K562 (cell line): ENCODE results near the gene PPP3CA. TPM values are rescaled to one million over a fixed set of nuclear protein-coding genes. Genes with fewer than 3 reads are reported as not detected.

Experiments
- ATAC-seq: fragments of 200-7000 bp; cut with Tn5 transposase; 3 replicates; pipeline ENCODE4 v1.9.1; 2020; ENCODE audit warnings: moderate library complexity
- BruUV-seq: library from RNA; stranded (reverse); fragments of 400-500 nt; replicated peaks from 2 replicates; lab custom pipeline; 2021; lab: Mats Ljungman, UMichigan
- CTCF ChIA-PET: fragments of 300-600 bp; formaldehyde crosslinking; extraction: SDS; loops from one replicate; lab custom pipeline; 2021; ENCODE audit warnings: low intra/inter-chr PET ratio; lab: Yijun Ruan, JAX
- POLR2A ChIA-PET: fragments of 300-600, 350-650 bp; sonication (Branson Sonifier 250); formaldehyde crosslinking; extraction: SDS; loops from one replicate; lab custom pipeline; 2021; ENCODE audit warnings: antibody characterized with exemption, inconsistent platforms; lab: Yijun Ruan, JAX
- DNase-seq, 4 experiments: peaks; one replicate each; pipeline versions ENCODE4 v3.0.0 to v3.0.0-alpha.2; 2011 to 2018; ENCODE audit warnings: low spot score in 3 of 4, mixed read lengths in 3 of 4; ENCODE audit errors: extremely low read depth in 1 of 4
- FAIRE-seq: peaks from 2 replicates; lab custom pipeline; 2011; peaks lifted over from hg19 to GRCh38; lab: Jason Lieb, UNC
- H2AFZ ChIP-seq: 2 replicates; pipeline ENCODE4 v1.6.0; 2011; ENCODE audit warnings: low read depth, low read length, control low read depth, inconsistent platforms
- H3K27ac ChIP-seq: fragments of 200-600 bp; 3 replicates; pipeline ENCODE4 v1.8.0; 2011; ENCODE audit warnings: low read depth, mild to moderate bottlenecking, control low read depth, inconsistent platforms, low read length, moderate library complexity, mixed read lengths; ENCODE audit errors: extremely low read depth
- H3K27me3 ChIP-seq, 2 experiments: fragments of 300-600 bp in 1 of 2; 2 replicates in 1 of 2; 3 replicates in 1 of 2; pipeline versions ENCODE4 v1.6.0 to v1.8.0; 2011; ENCODE audit warnings: inconsistent platforms in 2 of 2, low read length in 2 of 2, mild to moderate bottlenecking in 1 of 2, mixed read lengths in 1 of 2, moderate library complexity in 1 of 2; ENCODE audit not compliant: control insufficient read depth in 2 of 2, insufficient read depth in 2 of 2
- H3K36me3 ChIP-seq: fragments of 300-600 bp; 3 replicates; pipeline ENCODE4 v1.8.0; 2011; ENCODE audit warnings: mild to moderate bottlenecking, low read length, inconsistent platforms; ENCODE audit not compliant: control insufficient read depth, insufficient read depth
- H3K4me1 ChIP-seq, 2 experiments: fragments of 200-600 bp in 1 of 2; replicated peaks in 1 of 2; 2 replicates in 1 of 2; 3 replicates in 1 of 2; pipeline versions ENCODE4 v1.5.1 to v1.8.0; 2011; ENCODE audit warnings: inconsistent platforms in 2 of 2, low read length in 2 of 2, mild to moderate bottlenecking in 1 of 2, mixed read lengths in 1 of 2, moderate library complexity in 1 of 2; ENCODE audit not compliant: control insufficient read depth in 2 of 2, insufficient read depth in 2 of 2
- H3K4me2 ChIP-seq: 2 replicates; pipeline ENCODE4 v1.6.1; 2011; ENCODE audit warnings: low read length, control low read depth, inconsistent platforms, mixed read lengths; ENCODE audit not compliant: insufficient read depth
- H3K4me3 ChIP-seq: fragments of 200-600 bp; sonication (generic), shearing (Covaris generic); 2 replicates; pipeline ENCODE4 v1.5.1; 2016; ENCODE audit warnings: control low read depth, inconsistent platforms
- H3K79me2 ChIP-seq: fragments of 200-600 bp; 3 replicates; pipeline ENCODE4 v1.8.0; 2011; ENCODE audit warnings: low read length, inconsistent platforms; ENCODE audit not compliant: control insufficient read depth, insufficient read depth
- H3K9ac ChIP-seq, 2 experiments: 2 replicates each; pipeline versions ENCODE4 v1.6.0 to v1.6.1; 2011; ENCODE audit warnings: low read depth in 2 of 2, low read length in 2 of 2, control low read depth in 1 of 2, inconsistent platforms in 1 of 2, mild to moderate bottlenecking in 1 of 2, mixed read lengths in 1 of 2; ENCODE audit not compliant: insufficient read depth in 1 of 2
- H3K9me1 ChIP-seq: one replicate; pipeline ENCODE4 v1.6.0; 2011; ENCODE audit warnings: inconsistent platforms, mild to moderate bottlenecking, low read length, moderate library complexity; ENCODE audit not compliant: control insufficient read depth, insufficient read depth
- H3K9me3 ChIP-seq: replicated peaks from 2 replicates; pipeline ENCODE4 v1.5.1; 2011; ENCODE audit warnings: low read depth, low read length, inconsistent platforms; ENCODE audit not compliant: control insufficient read depth, insufficient read depth
- H4K20me1 ChIP-seq: replicated peaks from 2 replicates; pipeline ENCODE4 v1.6.1; 2011; ENCODE audit warnings: low read length, inconsistent platforms, mixed read lengths; ENCODE audit not compliant: control insufficient read depth, insufficient read depth
- ATF1 ChIP-seq, 2 experiments: fragments of 450-650 bp in 1 of 2; IDR thresholded peaks; 2 replicates each; pipeline ENCODE4 v1.6.1; 2016; ENCODE audit warnings: missing compliant biosample characterization in 1 of 2, missing genetic modification characterization in 1 of 2
- C11orf30 ChIP-seq: fragments of 450-650 bp; IDR thresholded peaks from 2 replicates; pipeline ENCODE4 v1.6.1; 2016; ENCODE audit warnings: low read depth, mild to moderate bottlenecking
- CBX1 ChIP-seq: sonication (generic); IDR thresholded peaks from 2 replicates; pipeline ENCODE4 v1.6.1; 2016; ENCODE audit warnings: antibody characterized with exemption, low read depth, mild to moderate bottlenecking
- CBX8 ChIP-seq: fragments of 200-600 bp; sonication (generic); IDR thresholded peaks from 2 replicates; pipeline ENCODE4 v1.6.1; 2012; ENCODE audit warnings: borderline replicate concordance, mixed run types, low read depth, mild to moderate bottlenecking, moderate library complexity, mixed read lengths, low read length, control low read depth, inconsistent platforms; ENCODE audit not compliant: poor library complexity, severe bottlenecking; ENCODE audit errors: extremely low read depth
- ELF4 ChIP-seq: fragments of 450-650 bp; formaldehyde crosslinking; IDR thresholded peaks from 2 replicates; pipeline ENCODE4 v1.4.0; 2022; ENCODE audit warnings: missing genetic modification characterization
- KAT7 ChIP-seq: sonication (generic); formaldehyde crosslinking; IDR thresholded peaks from 2 replicates; pipeline ENCODE4 v1.8.0; 2022; ENCODE audit warnings: missing genetic modification reagents, mild to moderate bottlenecking, borderline replicate concordance
- SNIP1 ChIP-seq: fragments of 450-650 bp; IDR thresholded peaks from 2 replicates; pipeline ENCODE4 v1.7.1; 2017; ENCODE audit warnings: low read depth, mild to moderate bottlenecking
- SP1 ChIP-seq: sonication (generic); formaldehyde crosslinking; IDR thresholded peaks from 2 replicates; pipeline ENCODE4 v1.8.1; 2022; ENCODE audit warnings: mild to moderate bottlenecking, missing genetic modification reagents
- SRSF7 ChIP-seq: fragments of 200-400 bp; formaldehyde crosslinking; optimal IDR thresholded peaks from 2 replicates; pipeline ENCODE3; 2017; ENCODE audit warnings: mild to moderate bottlenecking, low read depth, low read length
- ZNF174 ChIP-seq: fragments of 250-450 bp; sonication (Bioruptor Pico); IDR thresholded peaks from 2 replicates; pipeline ENCODE4 v1.4.0; 2020; ENCODE audit warnings: mild to moderate bottlenecking
- ZNF699 ChIP-seq: fragments of 250-450 bp; sonication (Bioruptor Pico); IDR thresholded peaks from 2 replicates; pipeline ENCODE4 v1.8.0; 2021; ENCODE audit warnings: mild to moderate bottlenecking, moderate library complexity; ENCODE audit not compliant: insufficient replicate concordance
- ZNF76 ChIP-seq: fragments of 250-450 bp; sonication (Bioruptor Pico); IDR thresholded peaks from 2 replicates; pipeline ENCODE4 v1.4.0; 2020; ENCODE audit warnings: mild to moderate bottlenecking, moderate library complexity, borderline replicate concordance
- WGBS: fragments of 100-300 bp; shearing (Covaris generic); methylation state at CpG from one replicate; pipeline ENCODE4 v1.1.6; 2016; ENCODE audit warnings: low coverage, mixed read lengths; ENCODE audit not compliant: insufficient coverage; ENCODE audit errors: missing lambda C conversion rate; 5-methylcytosine and 5-hydroxymethylcytosine counted together
- in situ Hi-C: fragments of 300-500 bp; cut with MboI; formaldehyde crosslinking; loops from 4 replicates; pipeline ENCODE4 v1.15.0; 2018; ENCODE audit warnings: inconsistent platforms, mixed read lengths
- intact Hi-C: fragments of 100-400 bp; cut with micrococcal nuclease; formaldehyde crosslinking; loops from 2 replicates; pipeline ENCODE4 v1.14.2; 2022
- polyA plus RNA-seq, 8 experiments: library from polyadenylated mRNA; depleted of rRNA in 4 of 8; stranded (reverse) in 5 of 8; unstranded in 3 of 8; fragments of >200 nt; fragmentation: Nextera tagmentation in 2 of 8; fragmentation: Illumina TruSeq in 1 of 8; extraction: Ambion mirVana in 2 of 8; extraction: Trizol in 1 of 8; gene quantifications; 2 replicates each; pipeline versions ENCODE4 v1.2.1 to v1.2.3, GENCODE V29; 2011 to 2014; ENCODE audit warnings: inconsistent platforms in 1 of 8, missing spikeins in 1 of 8
- total RNA-seq, 7 experiments: library from RNA; depleted of rRNA in 6 of 7; stranded (reverse); fragments of >200 nt in 6 of 7; fragmentation: Illumina TruSeq in 2 of 7; extraction: Trizol in 2 of 7; gene quantifications; 2 replicates each; pipeline versions ENCODE4 v1.2.1 to v1.2.3, GENCODE V29; 2011 to 2021; ENCODE audit warnings: low replicate concordance in 1 of 7

PPP3CA gene
- total and polyA plus RNA-seq, 9 of the 15 experiments (the other 6 are each of a cell fraction or from before 2014, with no cell fraction given) = 0.94 to 3.2 (median 1.6) TPM

DNA sequence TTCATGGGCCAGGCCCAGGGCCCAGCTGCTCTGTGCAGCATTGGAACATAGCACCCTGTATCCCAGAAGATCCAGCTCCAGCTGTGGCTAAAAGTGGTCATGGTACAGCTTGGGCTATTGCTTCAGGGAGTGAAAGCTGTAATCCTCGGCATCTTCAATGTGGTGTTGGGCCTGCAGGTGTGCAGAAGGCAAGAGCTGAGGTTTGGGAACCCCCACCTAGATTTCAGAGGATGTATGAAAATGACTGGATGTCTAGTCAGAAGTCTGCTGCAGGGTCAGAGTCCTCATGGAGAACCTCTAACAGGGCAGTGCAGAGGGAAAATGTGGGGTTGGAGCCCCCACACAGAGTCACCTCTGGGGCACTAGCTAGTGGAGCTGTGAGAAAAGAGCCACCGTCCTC lies 341.7 kb downstream of the PPP3CA start:
- H2AFZ ChIP-seq = no peak overlapping the region
- intact Hi-C loops = no loop called here
- ChIA-PET CTCF (no interaction called here), POLR2A (no interaction called here)
- FAIRE-seq (no peak), ATAC-seq (no peak), DNase-seq (no peak)
- H3K4me3 ChIP-seq = no peak overlapping the region
- no peaks in the 10 kb centered on the region for H3K79me2 ChIP-seq
- no peaks in the 10 kb centered on the region for H3K9me1 ChIP-seq
- H3K9me3 ChIP-seq = peaks cover 3% of the 10 kb centered on the region; the same call in 1 of the 2 replicates
- H3K27ac ChIP-seq = no peak overlapping the region
- no peaks in the 10 kb centered on the region for H4K20me1 ChIP-seq
- H3K4me2 ChIP-seq = no peak overlapping the region
- in situ Hi-C loops = no loop called here
- WGBS = 0% methylated on average over 2 of the region's 2 CpGs
- TF ChIP-seq ZNF699 (CRISPR knock-in tag) (no peak), ZNF76 (CRISPR knock-in tag) (no peak)
- H3K4me1 ChIP-seq = no peaks in the 10 kb centered on the region
- H3K36me3 ChIP-seq = no peaks in the 10 kb centered on the region
- no TSS peak for BruUV-seq
- H3K27me3 ChIP-seq = no peaks in the 10 kb centered on the region
- H3K9ac ChIP-seq = no peak overlapping the region

DNA sequence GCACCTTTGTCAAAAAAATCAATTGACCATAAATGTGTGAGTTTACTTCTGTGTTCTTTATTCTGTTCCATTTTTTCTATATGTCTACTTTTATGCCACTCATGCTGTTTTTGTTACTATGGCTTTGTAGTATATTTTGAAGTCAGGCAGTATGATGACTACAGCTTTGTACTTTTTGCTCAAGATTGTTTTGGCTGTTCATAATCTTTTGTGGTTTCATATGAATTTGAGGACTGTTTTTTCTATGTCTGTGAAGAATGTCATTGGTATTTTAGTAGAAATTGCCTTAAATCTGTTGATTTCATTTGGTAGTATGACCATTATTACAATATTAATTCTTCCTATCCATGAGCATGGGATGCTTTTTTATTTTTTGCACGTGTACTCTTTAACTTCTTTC lies 346.8 kb downstream of the PPP3CA start:
- no peaks in the 10 kb centered on the region for H4K20me1 ChIP-seq
- WGBS = 0% methylated on average over 1 of the region's 1 CpG
- H3K4me2 ChIP-seq = no peak overlapping the region
- no peak overlapping the region for H3K4me3 ChIP-seq
- CTCF ChIA-PET = no interaction called here
- in situ Hi-C loops (no loop called here), intact Hi-C loops (no loop called here)
- 0 out of 2 replicates have a peak, but pooled peaks cover 1% of the 10 kb centered on the region for H3K9me3 ChIP-seq
- no peaks in the 10 kb centered on the region for H3K27me3 ChIP-seq
- POLR2A ChIA-PET = no interaction called here
- no peaks in the 10 kb centered on the region for H3K36me3 ChIP-seq
- no TSS peak for BruUV-seq
- ATAC-seq (no peak), FAIRE-seq (no peak), DNase-seq (no peak)
- H3K4me1 ChIP-seq = no peaks in the 10 kb centered on the region
- no peaks in the 10 kb centered on the region for H3K9me1 ChIP-seq
- no peak overlapping the region for H3K27ac ChIP-seq
- H3K79me2 ChIP-seq = no peaks in the 10 kb centered on the region
- no peak overlapping the region for H3K9ac ChIP-seq
- no peak overlapping the region for H2AFZ ChIP-seq
- TF ChIP-seq KAT7 (CRISPR knock-in tag) (no peak), ATF1 (CRISPR knock-in tag; IDR thresholded peaks at IDR 0.05) (no peak), ATF1 (tag; IDR thresholded peaks at IDR 0.05) (no peak), SRSF7 (no peak), CBX1 (no peak), C11orf30 (no peak), SNIP1 (no peak), CBX8 (no peak), SP1 (CRISPR knock-in tag) (no peak), ZNF174 (CRISPR knock-in tag) (no peak), ELF4 (CRISPR knock-in tag) (no peak)
